ENCODE results near the gene IQGAP2.

The IQGAP2 gene

DNA sequence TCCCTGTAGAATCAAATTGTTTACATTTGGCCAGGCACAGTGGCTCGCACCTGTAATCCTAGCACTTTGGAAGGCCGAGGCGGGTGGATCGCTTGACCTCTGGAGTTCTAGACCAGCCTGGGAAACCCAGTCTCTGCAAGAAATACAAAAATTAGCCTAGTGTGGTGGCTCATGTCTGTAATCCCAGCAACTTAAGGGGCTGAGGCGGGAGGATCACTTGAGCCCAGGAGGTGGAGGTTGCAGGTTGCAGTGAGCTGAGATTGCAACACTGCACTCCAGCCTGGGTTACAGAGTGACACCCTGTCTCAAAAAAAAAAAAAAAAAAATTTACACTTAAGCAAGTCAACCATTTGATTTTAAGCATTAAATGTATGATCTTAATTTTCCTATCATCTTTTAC is 17.5 kb upstream of the IQGAP2 start:
- TF ChIP-seq, protein P1, sequence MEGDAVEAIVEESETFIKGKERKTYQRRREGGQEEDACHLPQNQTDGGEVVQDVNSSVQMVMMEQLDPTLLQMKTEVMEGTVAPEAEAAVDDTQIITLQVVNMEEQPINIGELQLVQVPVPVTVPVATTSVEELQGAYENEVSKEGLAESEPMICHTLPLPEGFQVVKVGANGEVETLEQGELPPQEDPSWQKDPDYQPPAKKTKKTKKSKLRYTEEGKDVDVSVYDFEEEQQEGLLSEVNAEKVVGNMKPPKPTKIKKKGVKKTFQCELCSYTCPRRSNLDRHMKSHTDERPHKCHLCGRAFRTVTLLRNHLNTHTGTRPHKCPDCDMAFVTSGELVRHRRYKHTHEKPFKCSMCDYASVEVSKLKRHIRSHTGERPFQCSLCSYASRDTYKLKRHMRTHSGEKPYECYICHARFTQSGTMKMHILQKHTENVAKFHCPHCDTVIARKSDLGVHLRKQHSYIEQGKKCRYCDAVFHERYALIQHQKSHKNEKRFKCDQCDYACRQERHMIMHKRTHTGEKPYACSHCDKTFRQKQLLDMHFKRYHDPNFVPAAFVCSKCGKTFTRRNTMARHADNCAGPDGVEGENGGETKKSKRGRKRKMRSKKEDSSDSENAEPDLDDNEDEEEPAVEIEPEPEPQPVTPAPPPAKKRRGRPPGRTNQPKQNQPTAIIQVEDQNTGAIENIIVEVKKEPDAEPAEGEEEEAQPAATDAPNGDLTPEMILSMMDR (IDR thresholded peaks at IDR 0.05; ENCODE audit: low read depth, low read length, missing control alignments) = no peak
- no peak for DNase-seq
- in situ Hi-C loops (cut with HindIII; ENCODE audit: low pct_ligation_motif_present, low sequenced_read_pairs) = no loop called here
- H3K36me3 ChIP-seq (replicated peaks) = no peaks in the 10 kb centered on the region
- H3K27me3 ChIP-seq (replicated peaks) = no peaks in the 10 kb centered on the region
- no peak overlapping the region for H3K27ac ChIP-seq
- H3K4me3 ChIP-seq (ENCODE audit: low read depth, low read length) = no peak overlapping the region

DNA sequence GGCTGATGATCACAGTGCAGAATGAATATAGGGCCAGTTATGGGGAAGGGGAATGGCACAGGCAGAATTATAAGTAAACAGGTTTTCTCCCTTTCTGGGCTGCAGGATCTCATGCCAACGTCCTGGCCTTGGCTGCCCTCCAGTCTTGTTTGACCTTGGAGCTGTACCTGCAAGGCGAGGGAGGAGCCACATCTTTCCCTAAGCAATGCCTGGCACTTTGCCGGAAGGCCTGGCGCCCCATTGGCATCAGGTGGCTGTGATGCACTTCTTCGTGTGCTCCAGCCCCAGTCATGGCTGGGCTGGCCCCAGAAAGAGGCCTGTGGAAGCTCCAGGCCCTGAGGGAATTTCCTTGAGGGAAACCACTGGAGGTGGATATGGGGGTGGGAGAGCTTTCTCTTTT is 16.7 kb upstream of the IQGAP2 start:
- no peak for DNase-seq
- no peak overlapping the region for H3K4me3 ChIP-seq (ENCODE audit: low read depth, low read length)
- H3K27ac ChIP-seq = no peak overlapping the region
- no peaks in the 10 kb centered on the region for H3K36me3 ChIP-seq (replicated peaks)
- no peaks in the 10 kb centered on the region for H3K27me3 ChIP-seq (replicated peaks)
- TF ChIP-seq, protein P1 (IDR thresholded peaks at IDR 0.05; ENCODE audit: low read depth, low read length, missing control alignments) = no peak
- in situ Hi-C loops (cut with HindIII; ENCODE audit: low pct_ligation_motif_present, low sequenced_read_pairs) = no loop called here

DNA sequence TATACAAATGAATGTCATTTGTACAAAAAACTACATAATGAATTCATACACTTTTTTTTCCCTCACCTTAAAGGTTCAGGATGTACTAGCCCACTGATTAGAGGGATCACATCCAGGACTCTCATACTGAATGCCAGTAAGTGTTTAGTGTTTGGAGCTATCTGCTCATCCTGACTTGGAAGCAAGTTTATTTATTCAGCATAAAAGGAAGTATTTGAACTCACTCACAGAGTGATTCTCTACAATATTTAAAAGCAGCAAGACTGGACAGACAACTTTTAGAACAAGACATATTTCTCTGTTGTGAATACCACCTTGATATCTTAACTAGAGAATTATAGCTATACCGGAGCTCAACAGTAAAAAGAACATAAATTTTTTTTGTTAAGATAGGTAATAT is 14.8 kb upstream of the IQGAP2 start:
- Histone ChIP-seq H3K27me3 (replicated peaks) (no peaks in the 10 kb centered on the region), H3K27ac (no peak overlapping the region), H3K4me3 (ENCODE audit: low read depth, low read length) (no peak overlapping the region), H3K36me3 (replicated peaks) (no peaks in the 10 kb centered on the region)
- DNase-seq = no peak
- TF ChIP-seq, protein P1 (IDR thresholded peaks at IDR 0.05; ENCODE audit: low read depth, low read length, missing control alignments) = no peak
- in situ Hi-C loops (cut with HindIII; ENCODE audit: low pct_ligation_motif_present, low sequenced_read_pairs) = no loop called here

DNA sequence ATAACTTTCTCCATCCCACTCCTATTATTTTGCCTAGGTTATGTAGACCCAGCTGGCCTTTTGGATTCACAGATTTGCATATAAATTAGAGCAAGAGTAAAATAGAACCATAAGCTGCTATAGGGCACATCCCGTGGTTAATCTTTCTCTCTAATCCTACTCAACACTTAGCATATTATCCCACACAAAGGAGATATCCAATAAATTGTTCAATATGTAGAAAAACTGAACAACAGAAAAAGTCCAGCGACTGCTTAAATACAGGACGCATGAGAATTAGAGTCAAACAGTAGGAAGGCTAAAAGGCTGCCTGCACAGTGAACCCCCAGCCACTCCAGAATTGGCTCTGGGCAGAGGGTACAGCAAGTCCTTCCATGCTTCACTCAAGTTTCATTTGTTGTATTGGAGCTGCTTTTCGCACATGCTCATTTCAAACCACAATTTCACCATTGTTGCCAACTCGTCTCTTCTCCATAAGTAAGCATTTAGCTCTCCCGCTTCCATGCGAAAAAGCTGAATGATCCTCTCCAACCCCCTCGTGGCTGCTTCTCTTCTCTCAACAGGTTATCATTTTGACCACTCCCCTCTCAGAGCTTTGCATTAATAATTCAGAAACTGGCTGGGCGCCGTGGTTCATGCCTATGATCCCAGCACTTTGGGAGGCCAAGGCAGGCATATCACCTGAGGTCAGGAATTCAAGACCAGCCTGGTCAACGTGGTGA is 14.1 kb upstream of the IQGAP2 start:
- TF ChIP-seq, protein P1 (IDR thresholded peaks at IDR 0.05; ENCODE audit: low read depth, low read length, missing control alignments) = no peak
- in situ Hi-C loops (cut with HindIII; ENCODE audit: low pct_ligation_motif_present, low sequenced_read_pairs) = no loop called here
- no peaks in the 10 kb centered on the region for H3K36me3 ChIP-seq (replicated peaks)
- H3K27me3 ChIP-seq (replicated peaks) = no peaks in the 10 kb centered on the region
- DNase-seq = no peak
- H3K27ac ChIP-seq = no peak overlapping the region
- H3K4me3 ChIP-seq (ENCODE audit: low read depth, low read length) = no peak overlapping the region

DNA sequence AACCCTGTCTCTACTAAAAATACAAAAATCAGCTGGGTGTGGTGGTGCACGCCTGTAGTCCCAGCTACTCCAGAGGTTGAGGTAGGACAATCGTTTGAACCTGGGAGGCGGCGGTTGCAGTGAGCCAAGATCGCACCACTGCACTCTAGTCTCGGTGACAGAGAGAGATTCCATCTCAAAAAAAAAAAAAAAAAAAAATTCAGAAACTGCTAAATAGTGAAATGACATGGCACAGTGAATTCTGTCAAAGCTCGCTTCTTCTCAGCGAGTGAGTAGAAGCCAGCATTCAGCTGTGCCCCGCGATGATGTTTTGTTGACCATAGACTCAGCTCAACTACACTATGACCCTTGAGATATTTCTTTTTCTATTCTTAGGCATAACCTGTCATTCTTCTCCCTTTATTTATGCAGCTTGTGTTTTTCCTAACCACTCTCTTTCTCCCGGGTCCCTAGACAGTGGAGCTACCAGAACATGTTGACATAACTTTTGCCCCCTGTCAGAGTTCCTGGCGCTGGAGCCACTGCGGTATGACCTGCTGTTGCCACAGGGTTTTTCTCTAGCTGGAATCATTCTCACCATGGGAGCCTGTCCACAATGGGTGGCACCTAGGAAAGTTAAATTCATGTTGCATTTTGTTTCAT is 13.5 kb upstream of the IQGAP2 start:
- in situ Hi-C loops (cut with HindIII; ENCODE audit: low pct_ligation_motif_present, low sequenced_read_pairs) = no loop called here
- TF ChIP-seq, protein P1 (IDR thresholded peaks at IDR 0.05; ENCODE audit: low read depth, low read length, missing control alignments) = no peak
- no peak overlapping the region for H3K27ac ChIP-seq
- no peaks in the 10 kb centered on the region for H3K36me3 ChIP-seq (replicated peaks)
- DNase-seq = no peak
- no peaks in the 10 kb centered on the region for H3K27me3 ChIP-seq (replicated peaks)
- H3K4me3 ChIP-seq (ENCODE audit: low read depth, low read length) = no peak overlapping the region

All from brain microvascular endothelial cell (primary cell).